HG03064 (cell line): ENCODE measurements around the gene TMEM9.

Experiments
- ATAC-seq: cut with Tn5 transposase; IDR thresholded peaks from one replicate; pipeline ENCODE4 v1.9.1; 2021; ENCODE audit warnings: low read depth; ENCODE audit not compliant: unreplicated experiment

Gene TMEM9

GRCh38 chr1:201131398-201131797, 22.9 kb downstream of the TMEM9 start:
- no peak for ATAC-seq

DNA sequence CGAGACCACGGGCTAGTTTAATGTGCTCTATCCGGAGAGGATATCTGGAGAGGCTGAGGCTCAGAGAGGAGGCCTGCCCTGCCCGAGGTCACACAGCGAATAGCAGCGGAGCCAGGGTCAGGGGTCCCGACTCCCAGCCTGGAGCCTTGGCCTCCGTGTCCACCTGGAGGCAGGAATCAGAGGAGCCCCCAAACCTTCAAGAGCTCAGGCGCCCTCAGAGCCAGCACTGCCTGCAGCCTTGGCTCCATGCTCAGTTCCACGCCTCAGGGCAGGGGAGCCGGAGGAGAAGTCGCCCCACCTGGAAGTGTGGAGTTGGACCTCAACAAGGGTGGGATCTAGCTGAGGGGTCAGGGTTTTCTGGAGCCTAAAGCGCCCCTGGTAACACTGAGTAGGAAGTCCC, 25.3 kb downstream of the TMEM9 start:
- no peak for ATAC-seq

GRCh38 chr1:201128476-201128875, 25.8 kb downstream of the TMEM9 start:
- no peak for ATAC-seq

- no peak for ATAC-seq
These were observed 26.4 kb downstream of the TMEM9 start for GRCh38 chr1:201127755-201128455.

DNA sequence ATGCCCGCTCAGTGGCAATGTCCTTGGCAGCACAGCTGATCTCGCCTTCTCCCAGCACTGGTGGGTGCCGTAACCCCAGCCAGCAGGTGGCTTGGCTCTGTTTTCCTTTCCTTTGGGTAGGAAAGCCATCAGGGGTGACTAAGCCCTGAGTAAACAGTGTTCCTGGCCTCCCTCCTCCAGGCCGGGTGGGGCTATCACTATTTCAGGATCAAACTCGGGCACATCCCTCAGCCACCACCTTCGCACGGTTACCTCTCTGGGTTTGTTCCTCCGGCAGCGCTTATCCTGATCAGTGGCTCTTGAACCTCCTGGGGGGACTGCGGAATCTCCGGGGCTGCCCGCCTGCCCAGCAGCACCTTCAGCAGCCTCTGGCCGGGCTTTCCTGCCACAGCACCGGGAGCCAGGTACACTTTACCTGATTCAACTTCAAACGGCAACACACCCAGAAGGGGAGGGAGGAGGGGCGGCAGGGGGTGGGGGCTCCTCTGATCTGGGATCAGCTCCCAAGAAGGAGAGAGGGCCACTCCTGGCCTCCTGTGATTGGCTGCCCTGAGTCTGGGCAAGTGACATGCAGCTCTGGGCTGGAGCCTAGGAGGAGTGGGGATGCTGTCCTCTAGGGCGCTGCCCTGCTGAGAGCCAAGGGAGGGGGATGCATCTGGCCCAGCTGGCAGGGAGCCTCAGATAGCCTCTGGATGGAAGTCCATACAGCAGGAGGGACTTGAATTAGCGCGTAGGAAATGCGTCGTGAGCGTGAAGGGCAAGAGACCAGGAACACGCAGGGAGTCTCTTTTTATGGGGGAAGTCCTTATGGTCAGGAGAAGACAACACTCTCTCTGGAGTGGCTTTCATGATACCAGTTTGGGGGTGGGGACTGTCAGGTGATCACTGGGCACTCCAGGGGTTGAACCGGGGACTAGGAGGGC, 27.2 kb downstream of the TMEM9 start, which contains the start of gene ASCL5:
TSS of gene ASCL5 (minus strand) at position 353 of the 923 bp plus-strand sequence. CDS start 11,812 bp downstream, outside the sequence.
- ATAC-seq = no peak

- ATAC-seq = no peak
These were observed 27.8 kb downstream of the TMEM9 start for GRCh38 chr1:201126463-201126831.

GRCh38 chr1:201125800-201126199, 28.5 kb downstream of the TMEM9 start:
- ATAC-seq = no peak

GRCh38 chr1:201125019-201125418, 29.3 kb downstream of the TMEM9 start:
- ATAC-seq = no peak

DNA sequence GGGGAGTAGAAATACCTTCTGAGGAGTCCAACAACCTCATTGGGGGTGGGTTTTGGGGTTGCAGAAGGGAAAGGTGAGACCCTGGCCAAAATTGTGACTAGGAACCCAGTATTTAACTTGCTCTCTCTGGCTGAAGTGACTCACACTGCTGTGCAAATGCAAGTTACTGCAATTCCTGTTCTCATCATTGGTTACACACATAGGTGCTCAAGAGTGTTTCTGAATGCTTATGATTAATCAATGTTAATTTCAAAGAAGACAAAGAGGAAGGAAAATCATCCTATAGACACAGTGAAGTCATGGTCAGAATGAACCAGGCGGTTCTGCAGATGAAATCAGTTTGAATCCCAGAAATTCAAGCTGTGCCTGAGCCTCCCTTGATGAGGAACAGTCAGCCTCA, 30.4 kb downstream of the TMEM9 start:
- no peak for ATAC-seq

- no peak for ATAC-seq
These were observed 31.8 kb downstream of the TMEM9 start for GRCh38 chr1:201122321-201122957.

- ATAC-seq = no peak
These were observed 34.8 kb downstream of the TMEM9 start for GRCh38 chr1:201119206-201120197.

- no peak for ATAC-seq
These were observed 38.2 kb downstream of the TMEM9 start for GRCh38 chr1:201116091-201116490.

DNA sequence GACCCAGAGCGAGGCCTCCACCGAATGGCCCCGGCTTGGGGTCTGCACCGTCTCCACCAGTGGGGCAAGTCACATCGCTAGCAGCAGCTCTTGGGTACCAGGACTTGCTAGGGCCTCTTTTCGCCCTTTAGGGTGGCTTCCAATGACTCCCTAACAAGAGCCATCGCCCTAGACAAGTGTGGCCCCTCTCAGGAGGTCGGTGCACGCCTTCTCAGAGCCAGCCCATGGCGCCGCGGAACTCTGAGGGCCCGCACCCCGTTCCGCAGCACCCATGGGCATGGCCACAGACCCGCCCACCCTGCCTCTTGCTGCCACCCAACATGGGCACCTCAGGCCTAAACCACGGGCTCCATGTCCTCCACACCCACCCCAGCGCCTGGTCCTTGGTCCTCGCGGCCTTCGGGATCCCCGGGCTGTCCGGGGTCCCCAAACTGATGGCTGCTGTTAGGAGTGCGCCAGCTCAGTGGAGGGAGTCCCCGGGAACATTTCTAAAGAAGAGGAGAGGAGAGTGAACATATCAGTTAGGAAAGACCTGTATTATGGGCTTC, 38.8 kb downstream of the TMEM9 start:
- no peak for ATAC-seq

DNA sequence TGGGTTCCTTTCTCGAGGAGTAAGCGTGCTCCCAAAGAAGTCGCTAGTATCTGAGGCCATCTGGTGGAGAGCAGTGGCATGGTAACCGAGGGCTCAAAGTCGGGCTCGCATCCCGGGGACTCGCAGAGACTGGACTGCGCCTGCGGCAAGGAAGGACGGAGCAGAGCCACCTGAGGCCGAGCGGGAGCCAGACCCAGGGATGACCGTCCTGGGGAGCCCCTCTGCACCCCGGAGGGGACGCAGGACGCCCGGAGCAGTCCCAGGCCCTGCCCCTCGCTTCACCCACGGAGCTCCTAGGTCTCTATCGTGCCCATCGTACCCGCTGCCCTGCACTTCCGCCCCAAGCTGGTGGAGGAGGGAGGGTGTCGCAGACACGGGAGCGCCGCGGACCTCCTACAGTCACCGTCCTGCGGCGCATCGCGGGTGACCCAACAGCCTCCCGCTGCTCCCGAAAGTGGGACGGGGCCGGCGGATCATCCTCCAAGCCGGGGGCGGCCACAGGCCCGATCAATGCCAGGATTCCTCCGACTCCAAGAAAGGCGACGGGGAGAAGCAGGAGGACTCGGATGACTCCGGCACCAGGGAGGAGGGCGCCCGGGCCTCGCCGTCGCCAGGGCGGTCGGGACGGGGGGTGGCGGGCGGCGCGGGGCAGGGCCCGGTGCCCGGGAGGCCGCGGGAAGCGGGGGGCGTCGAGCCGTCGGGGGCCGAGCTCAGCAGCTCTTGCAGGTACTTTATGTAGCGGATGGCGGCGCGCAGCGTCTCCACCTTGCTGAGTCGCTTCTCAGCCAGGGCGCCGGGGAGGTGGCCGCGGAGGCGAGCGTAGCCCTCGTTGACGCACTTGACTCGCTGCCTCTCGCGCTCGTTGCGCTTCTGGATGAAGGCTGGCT, 39.8 kb downstream of the TMEM9 start:
- peak; percentile 89 for ATAC-seq

GRCh38 chr1:201113451-201114244, 40.6 kb downstream of the TMEM9 start:
- ATAC-seq = no peak

DNA sequence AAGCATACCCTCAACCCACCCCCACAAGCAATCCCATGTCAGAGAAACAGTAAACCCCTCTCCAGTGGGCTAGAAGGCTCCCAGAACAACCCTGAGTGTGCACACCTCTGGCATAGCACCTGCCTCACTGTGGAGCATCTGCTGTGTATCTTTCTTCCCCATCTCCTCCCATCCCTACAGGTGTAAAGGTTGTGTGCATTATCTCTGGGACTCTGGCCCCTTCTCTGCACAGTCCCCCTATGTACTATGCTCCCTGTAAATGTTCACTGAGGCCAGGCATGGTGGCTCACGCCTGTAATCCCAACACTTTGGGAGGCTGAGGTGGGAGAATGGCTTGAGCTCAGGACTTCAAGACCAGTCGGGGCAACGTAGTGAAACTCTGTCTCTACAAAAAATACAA, 41.3 kb downstream of the TMEM9 start:
- no peak for ATAC-seq

DNA sequence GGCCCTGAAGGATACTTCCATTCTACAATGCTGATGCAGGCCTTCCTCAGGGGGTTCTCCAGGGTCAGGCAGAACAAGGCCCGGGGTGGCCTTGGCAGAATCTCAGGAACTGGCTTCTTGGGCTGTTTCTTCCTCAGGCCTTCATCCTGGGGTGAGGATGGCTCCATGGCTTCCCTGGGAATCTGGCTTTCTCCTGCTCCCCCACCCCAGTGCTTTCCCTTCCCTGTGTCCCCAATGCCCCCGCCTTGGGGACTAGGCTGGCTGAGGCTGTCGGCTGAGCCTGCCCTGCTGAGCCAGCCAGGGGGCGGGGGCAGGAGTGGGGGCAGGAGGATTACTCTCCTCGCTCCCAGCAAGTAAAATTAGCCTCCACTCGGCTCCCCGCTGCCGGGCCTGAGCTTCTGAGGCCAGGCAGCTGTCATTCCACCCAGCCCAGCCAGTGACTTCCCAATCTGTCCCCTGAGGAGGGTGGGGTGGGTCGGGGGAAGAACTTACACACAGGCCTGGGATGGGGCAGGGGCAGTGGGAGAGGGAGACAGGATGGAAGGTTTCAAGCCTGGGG, 42.0 kb downstream of the TMEM9 start, which contains the start of gene CACNA1S:
TSS of gene CACNA1S (minus strand) at position 254 of the 559 bp plus-strand sequence. CDS start at position 167, 87 bp downstream.
- no peak for ATAC-seq

DNA sequence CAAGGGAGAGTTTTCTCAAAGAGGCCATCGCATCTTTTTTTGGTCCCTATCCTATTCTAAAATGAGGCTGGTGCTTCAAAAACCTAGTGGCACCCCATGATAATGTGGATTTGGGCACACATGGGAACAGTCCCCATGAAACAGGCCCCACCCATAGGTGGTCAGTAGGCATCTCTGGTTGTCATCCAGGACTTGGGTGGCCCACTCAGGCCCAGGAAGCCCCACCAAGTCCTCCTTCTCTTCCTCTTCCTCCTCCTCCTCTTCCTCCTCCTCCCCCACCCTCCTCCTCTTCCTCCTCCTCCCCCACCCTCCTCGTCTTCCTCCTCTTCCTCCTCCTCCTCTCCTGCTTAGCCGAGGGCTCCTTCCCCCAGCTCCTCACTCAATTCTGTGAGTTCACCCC, 42.6 kb downstream of the TMEM9 start:
- no peak for ATAC-seq
